ENCODE measurements around the gene FBXW8.
A peak's percentile ranks its signal among the peaks of the same experiment; 100 is the strongest.

The FBXW8 gene

DNA sequence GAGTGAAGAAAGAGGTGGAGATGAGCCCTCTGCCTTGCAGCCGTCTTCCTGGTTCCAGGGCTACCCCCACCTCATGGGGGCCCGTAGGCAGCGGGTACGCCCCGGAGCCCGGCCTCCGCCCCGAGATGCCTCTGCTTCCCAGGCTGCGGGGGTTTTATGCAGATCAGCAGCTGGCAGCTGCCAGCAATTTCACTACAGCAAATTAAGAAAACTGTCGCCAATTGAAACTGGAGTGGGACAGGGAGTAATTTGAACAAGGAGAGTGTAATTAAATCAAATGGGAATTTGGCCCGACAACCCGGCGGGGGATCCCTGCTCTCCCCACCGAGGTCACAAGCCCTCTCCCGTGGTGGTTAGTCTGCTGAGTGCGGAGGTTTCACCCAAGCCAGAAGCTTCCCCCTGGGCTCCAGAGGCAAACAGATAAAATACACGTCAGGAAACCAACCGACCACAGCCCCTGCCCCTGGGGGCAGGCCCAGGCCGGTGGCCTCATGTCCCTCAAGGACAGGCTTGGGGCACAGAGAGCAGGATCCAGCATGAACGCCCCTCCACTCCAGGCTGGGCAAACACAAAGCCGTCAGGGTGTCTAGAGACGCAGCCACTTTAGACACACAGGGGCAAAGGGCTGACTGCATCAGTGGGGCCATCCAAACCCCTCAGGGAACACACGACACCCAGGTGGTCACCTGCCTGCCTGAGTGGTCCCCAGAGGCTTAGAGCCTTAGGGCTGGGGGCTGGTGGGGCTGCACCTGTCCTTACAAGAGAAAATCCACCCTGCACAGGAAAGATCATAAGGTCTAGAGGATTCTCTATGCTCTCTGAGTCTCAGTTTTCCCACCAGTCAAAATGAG is 134.6 kb downstream of the FBXW8 start:
- H3K4me3 ChIP-seq (ENCODE audit: low read length in 2 of 2), result no peak overlapping the region
- H3K4me1 ChIP-seq (ENCODE audit: control insufficient read depth in 2 of 2, insufficient read depth in 1 of 2, low read depth in 1 of 2, low read length in 2 of 2), result peaks cover 18% of the 10 kb centered on the region in 2 donors
- H3K27me3 ChIP-seq (ENCODE audit: control insufficient read depth in 3 of 3, insufficient read depth in 3 of 3, low read depth in 1 of 3, low read length in 3 of 3), result no peaks in the 10 kb centered on the region
- H4K8ac ChIP-seq (ENCODE audit: low read depth, low read length), result no peak overlapping the region
- WGBS, 2 donors (ENCODE audit: extremely low coverage in 2 of 2, insufficient read length in 2 of 2, insufficient replicate concordance in 1 of 2), result no CpG with 5 or more reads among the region's 23 CpGs
- peak overlapping the region; percentile 73 for H2BK15ac ChIP-seq (ENCODE audit: low read length)
- H2BK12ac ChIP-seq (ENCODE audit: low read length), result no peak overlapping the region
- no peak overlapping the region for H3K23ac ChIP-seq (ENCODE audit: low read depth, low read length, poor library complexity)
- no peak overlapping the region for H3K4me2 ChIP-seq (ENCODE audit: insufficient read depth, low read length, poor library complexity, severe bottlenecking)
- H2BK5ac ChIP-seq (ENCODE audit: low read length), result no peak overlapping the region
- no peak overlapping the region for H2BK120ac ChIP-seq (ENCODE audit: low read depth, low read length)
- peak overlapping the region; percentile 91 for H3K18ac ChIP-seq (ENCODE audit: low read length)
- H2AK5ac ChIP-seq (ENCODE audit: low read depth, low read length), result no peak overlapping the region
- peaks cover 0 to 2% of the 10 kb centered on the region in 2 donors for H3K36me3 ChIP-seq (replicated peaks in 1 of 2; ENCODE audit: control insufficient read depth in 2 of 2, insufficient read depth in 2 of 2, low read length in 2 of 2)
- no peak overlapping the region for H3K4ac ChIP-seq (ENCODE audit: low read length)
- peaks cover 0 to 4% of the 10 kb centered on the region in 2 donors for H3K9me3 ChIP-seq (replicated peaks in 1 of 2; ENCODE audit: control insufficient read depth in 2 of 2, insufficient read depth in 1 of 2, low read depth in 1 of 2, low read length in 2 of 2)
- no peak overlapping the region for H3K14ac ChIP-seq (ENCODE audit: low read length)
- H2AFZ ChIP-seq (ENCODE audit: low read length), result peak overlapping the region; percentile 81
- peak overlapping the region; percentile 58 for H4K91ac ChIP-seq (ENCODE audit: low read depth, low read length, poor library complexity)
- no peak overlapping the region for H3K27ac ChIP-seq (replicated peaks; ENCODE audit: low read length)
- H3K9ac ChIP-seq (ENCODE audit: low read depth, low read length, poor library complexity), result no peak overlapping the region
- H3K79me1 ChIP-seq (ENCODE audit: low read depth, low read length), result no peaks in the 10 kb centered on the region
- DNase-seq (ENCODE audit: low spot score), result no peak

DNA sequence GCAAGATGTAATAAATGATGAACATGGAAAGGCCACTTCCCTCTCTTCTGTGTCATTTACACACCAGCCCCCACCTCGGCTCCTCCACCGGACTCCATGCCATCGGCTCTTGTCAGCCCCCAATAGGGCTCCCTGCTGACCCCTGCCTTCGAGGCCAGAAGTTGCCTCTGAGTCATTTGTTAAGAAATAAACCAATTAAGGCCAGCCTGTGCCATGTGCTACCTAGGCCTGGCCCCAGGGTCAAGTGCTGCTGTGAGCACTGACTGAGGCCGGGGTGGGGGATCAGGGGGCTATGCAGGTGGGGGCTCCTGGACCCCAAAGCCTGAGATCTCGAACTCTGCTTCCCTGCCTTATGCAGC is 135.2 kb downstream of the FBXW8 start:
- Histone ChIP-seq H3K27ac (replicated peaks; ENCODE audit: low read length) (no peak overlapping the region), H3K4ac (ENCODE audit: low read length) (no peak overlapping the region), H3K23ac (ENCODE audit: low read depth, low read length, poor library complexity) (peak overlapping the region; percentile 89), H3K9me3 (replicated peaks in 1 of 2; ENCODE audit: control insufficient read depth in 2 of 2, insufficient read depth in 1 of 2, low read depth in 1 of 2, low read length in 2 of 2) (peaks cover 0 to 4% of the 10 kb centered on the region in 2 donors), H2BK120ac (ENCODE audit: low read depth, low read length) (no peak overlapping the region), H4K8ac (ENCODE audit: low read depth, low read length) (no peak overlapping the region), H2BK15ac (ENCODE audit: low read length) (peak overlapping the region; percentile 58), H2AK5ac (ENCODE audit: low read depth, low read length) (peak overlapping the region; percentile 98), H2BK5ac (ENCODE audit: low read length) (peak overlapping the region; percentile 13), H3K79me1 (ENCODE audit: low read depth, low read length) (no peaks in the 10 kb centered on the region), H3K4me3 (ENCODE audit: low read length in 2 of 2) (no peak overlapping the region), H3K36me3 (replicated peaks in 1 of 2; ENCODE audit: control insufficient read depth in 2 of 2, insufficient read depth in 2 of 2, low read length in 2 of 2) (peaks cover 0 to 2% of the 10 kb centered on the region in 2 donors), H3K14ac (ENCODE audit: low read length) (no peak overlapping the region), H2BK12ac (ENCODE audit: low read length) (no peak overlapping the region), H3K27me3 (ENCODE audit: control insufficient read depth in 3 of 3, insufficient read depth in 3 of 3, low read depth in 1 of 3, low read length in 3 of 3) (no peaks in the 10 kb centered on the region), H3K4me1 (ENCODE audit: control insufficient read depth in 2 of 2, insufficient read depth in 1 of 2, low read depth in 1 of 2, low read length in 2 of 2) (peaks cover 18% of the 10 kb centered on the region in 2 donors), H4K91ac (ENCODE audit: low read depth, low read length, poor library complexity) (no peak overlapping the region), H3K4me2 (ENCODE audit: insufficient read depth, low read length, poor library complexity, severe bottlenecking) (no peak overlapping the region), H3K9ac (ENCODE audit: low read depth, low read length, poor library complexity) (no peak overlapping the region), H2AFZ (ENCODE audit: low read length) (peak overlapping the region; percentile 81), H3K18ac (ENCODE audit: low read length) (no peak overlapping the region)
- DNase-seq (ENCODE audit: low spot score), result no peak
- no CpG with 5 or more reads among the region's 6 CpGs for WGBS, 2 donors (ENCODE audit: extremely low coverage in 2 of 2, insufficient read length in 2 of 2, insufficient replicate concordance in 1 of 2)

DNA sequence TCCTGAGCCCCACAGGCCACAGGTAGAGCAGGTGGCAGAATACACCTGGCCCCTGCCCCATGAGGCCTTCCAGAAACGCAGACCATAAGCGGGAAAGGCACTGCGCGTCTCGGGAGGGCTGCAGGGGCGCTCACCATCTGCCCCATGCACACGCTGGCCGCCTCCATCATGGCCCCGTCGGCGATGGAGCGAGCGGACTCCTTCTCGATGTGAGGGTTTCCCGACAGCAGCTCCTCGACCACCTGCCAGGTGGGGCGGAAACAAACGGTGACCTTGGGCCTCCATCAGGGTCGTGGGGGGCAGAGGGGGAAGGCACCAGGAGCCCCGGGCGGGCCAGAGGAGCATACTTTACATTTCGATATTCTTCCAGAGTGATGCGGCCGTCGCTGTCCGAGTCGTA is 135.7 kb downstream of the FBXW8 start:
- Histone ChIP-seq H3K79me1 (ENCODE audit: low read depth, low read length) (no peaks in the 10 kb centered on the region), H2BK120ac (ENCODE audit: low read depth, low read length) (no peak overlapping the region), H3K4me3 (ENCODE audit: low read length in 2 of 2) (no peak overlapping the region), H4K91ac (ENCODE audit: low read depth, low read length, poor library complexity) (no peak overlapping the region), H3K27ac (replicated peaks; ENCODE audit: low read length) (no peak overlapping the region), H3K4me1 (ENCODE audit: control insufficient read depth in 2 of 2, insufficient read depth in 1 of 2, low read depth in 1 of 2, low read length in 2 of 2) (peaks cover 18 to 21% of the 10 kb centered on the region in 2 donors), H3K23ac (ENCODE audit: low read depth, low read length, poor library complexity) (peak overlapping the region; percentile 89), H4K8ac (ENCODE audit: low read depth, low read length) (no peak overlapping the region), H3K9me3 (replicated peaks in 1 of 2; ENCODE audit: control insufficient read depth in 2 of 2, insufficient read depth in 1 of 2, low read depth in 1 of 2, low read length in 2 of 2) (peaks cover 0 to 4% of the 10 kb centered on the region in 2 donors), H3K4me2 (ENCODE audit: insufficient read depth, low read length, poor library complexity, severe bottlenecking) (no peak overlapping the region), H2BK15ac (ENCODE audit: low read length) (peak overlapping the region; percentile 58), H3K27me3 (ENCODE audit: control insufficient read depth in 3 of 3, insufficient read depth in 3 of 3, low read depth in 1 of 3, low read length in 3 of 3) (no peaks in the 10 kb centered on the region), H2AK5ac (ENCODE audit: low read depth, low read length) (peak overlapping the region; percentile 98), H3K14ac (ENCODE audit: low read length) (peak overlapping the region; percentile 31), H3K36me3 (replicated peaks in 1 of 2; ENCODE audit: control insufficient read depth in 2 of 2, insufficient read depth in 2 of 2, low read length in 2 of 2) (peaks cover 0 to 2% of the 10 kb centered on the region in 2 donors), H2AFZ (ENCODE audit: low read length) (peak overlapping the region; percentile 81), H3K9ac (ENCODE audit: low read depth, low read length, poor library complexity) (no peak overlapping the region), H2BK12ac (ENCODE audit: low read length) (no peak overlapping the region), H2BK5ac (ENCODE audit: low read length) (peak overlapping the region; percentile 13), H3K18ac (ENCODE audit: low read length) (peak overlapping the region; percentile 94), H3K4ac (ENCODE audit: low read length) (peak overlapping the region; percentile 66)
- no CpG with 5 or more reads among the region's 27 CpGs for WGBS, 2 donors (ENCODE audit: extremely low coverage in 2 of 2, insufficient read length in 2 of 2, insufficient replicate concordance in 1 of 2)
- DNase-seq (ENCODE audit: low spot score), result no peak

DNA sequence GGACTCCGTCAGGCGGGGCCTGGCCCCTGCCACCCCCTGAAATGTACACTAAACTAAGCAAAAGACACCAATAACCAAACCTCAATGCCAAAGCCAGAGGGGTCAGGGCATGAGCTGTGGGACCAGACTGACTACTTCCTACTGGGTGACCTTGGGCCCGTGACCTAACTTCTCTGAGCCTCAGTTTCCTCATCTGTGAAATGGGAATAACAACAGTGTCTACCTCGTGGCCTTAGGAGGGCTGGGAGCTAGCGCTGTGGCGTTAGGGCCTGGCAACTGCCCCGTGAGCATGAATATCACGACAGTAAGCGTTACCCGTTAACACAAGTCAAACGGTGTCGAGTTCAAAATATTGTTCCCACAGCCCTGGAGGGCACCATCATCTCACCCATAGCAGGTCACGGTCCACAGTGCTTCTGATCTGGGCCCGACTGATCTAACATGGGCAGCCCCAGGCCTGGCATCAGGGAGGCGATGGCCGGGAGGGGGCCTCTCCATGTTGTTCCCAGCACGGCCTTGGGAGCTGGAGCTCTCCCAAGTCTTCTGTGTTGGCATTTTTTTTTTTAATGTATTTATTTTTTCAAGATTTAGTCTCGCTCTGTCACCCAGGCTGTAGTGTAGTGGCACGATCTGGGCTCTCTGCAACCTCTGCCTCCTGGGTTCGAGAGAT is 136.2 kb downstream of the FBXW8 start:
- Histone ChIP-seq H3K23ac (ENCODE audit: low read depth, low read length, poor library complexity) (no peak overlapping the region), H2BK5ac (ENCODE audit: low read length) (no peak overlapping the region), H3K79me1 (ENCODE audit: low read depth, low read length) (no peaks in the 10 kb centered on the region), H3K4me3 (ENCODE audit: low read length in 2 of 2) (no peak overlapping the region), H3K18ac (ENCODE audit: low read length) (peak overlapping the region; percentile 22), H3K9ac (ENCODE audit: low read depth, low read length, poor library complexity) (no peak overlapping the region), H2BK12ac (ENCODE audit: low read length) (no peak overlapping the region), H3K4me2 (ENCODE audit: insufficient read depth, low read length, poor library complexity, severe bottlenecking) (no peak overlapping the region), H3K4me1 (ENCODE audit: control insufficient read depth in 2 of 2, insufficient read depth in 1 of 2, low read depth in 1 of 2, low read length in 2 of 2) (peaks cover 18 to 25% of the 10 kb centered on the region in 2 donors), H4K8ac (ENCODE audit: low read depth, low read length) (peak overlapping the region; percentile 6), H3K9me3 (replicated peaks in 1 of 2; ENCODE audit: control insufficient read depth in 2 of 2, insufficient read depth in 1 of 2, low read depth in 1 of 2, low read length in 2 of 2) (peaks cover 0 to 2% of the 10 kb centered on the region in 2 donors), H2AK5ac (ENCODE audit: low read depth, low read length) (peak overlapping the region; percentile 98), H2BK120ac (ENCODE audit: low read depth, low read length) (no peak overlapping the region), H3K27me3 (ENCODE audit: control insufficient read depth in 3 of 3, insufficient read depth in 3 of 3, low read depth in 1 of 3, low read length in 3 of 3) (no peaks in the 10 kb centered on the region), H3K14ac (ENCODE audit: low read length) (no peak overlapping the region), H2BK15ac (ENCODE audit: low read length) (no peak overlapping the region), H4K91ac (ENCODE audit: low read depth, low read length, poor library complexity) (no peak overlapping the region), H3K36me3 (replicated peaks in 1 of 2; ENCODE audit: control insufficient read depth in 2 of 2, insufficient read depth in 2 of 2, low read length in 2 of 2) (peaks cover 0 to 2% of the 10 kb centered on the region in 2 donors), H3K4ac (ENCODE audit: low read length) (peak overlapping the region; percentile 14), H2AFZ (ENCODE audit: low read length) (no peak overlapping the region), H3K27ac (replicated peaks; ENCODE audit: low read length) (no peak overlapping the region)
- no CpG with 5 or more reads among the region's 20 CpGs for whole genome bisulfite sequencing, 2 donors (ENCODE audit: extremely low coverage in 2 of 2, insufficient read length in 2 of 2, insufficient replicate concordance in 1 of 2)
- DNase-seq (ENCODE audit: low spot score), result no peak

Data from neuronal stem cell (in vitro differentiated cells).